HPDE6-E6E7 (cell line): Measurements from ENCODE around the gene SFSWAP.
A peak's percentile ranks its signal among the peaks of the same experiment; 100 is the strongest.
"Not testable (repeated sequence)": the region's sequence is repeated elsewhere in the genome, so short reads cannot be mapped to it uniquely, and the experiment has no call there.

Experiments
- DNase-seq: peaks from one replicate; pipeline ENCODE4 v3.0.0; 2011; ENCODE audit warnings: missing footprints; ENCODE audit errors: extremely low spot score

The SFSWAP gene

GRCh38 chr12:131702573-131702877 is 8.4 kb upstream of the SFSWAP start:
- no peak for DNase-seq

- no peak for DNase-seq
Measured at GRCh38 chr12:131703161-131703560, 7.7 kb upstream of the SFSWAP start.

GRCh38 chr12:131704509-131704908 is 6.4 kb upstream of the SFSWAP start:
- no peak for DNase-seq

GRCh38 chr12:131706709-131707108 is 4.2 kb upstream of the SFSWAP start:
- DNase-seq, result not testable (repeated sequence)

GRCh38 chr12:131709226-131709625 is 1.7 kb upstream of the SFSWAP start:
- DNase-seq, result no peak

GRCh38 chr12:131711551-131712205 is 788 bp downstream of the SFSWAP start:
- no peak for DNase-seq

GRCh38 chr12:131713349-131713748 is 2.5 kb downstream of the SFSWAP start:
- no peak for DNase-seq

- DNase-seq, result no peak
Measured at GRCh38 chr12:131714759-131715158, 3.9 kb downstream of the SFSWAP start.

GRCh38 chr12:131716282-131716681 is 5.4 kb downstream of the SFSWAP start:
- DNase-seq, result no peak

GRCh38 chr12:131720241-131720640 is 9.4 kb downstream of the SFSWAP start:
- DNase-seq, result no peak

GRCh38 chr12:131720921-131721320 is 10.0 kb downstream of the SFSWAP start:
- DNase-seq, result peak; percentile 16

- DNase-seq, result no peak
Measured at GRCh38 chr12:131721548-131721947, 10.7 kb downstream of the SFSWAP start.

- DNase-seq, result no peak
Measured at GRCh38 chr12:131723532-131723931, 12.6 kb downstream of the SFSWAP start.

GRCh38 chr12:131724534-131724933 is 13.6 kb downstream of the SFSWAP start:
- DNase-seq, result no peak

- DNase-seq, result no peak
Measured at GRCh38 chr12:131725503-131725902, 14.6 kb downstream of the SFSWAP start.

GRCh38 chr12:131728720-131729119 is 17.8 kb downstream of the SFSWAP start:
- DNase-seq, result no peak

- no peak for DNase-seq
Measured at GRCh38 chr12:131729254-131729955, 18.5 kb downstream of the SFSWAP start.

- no peak for DNase-seq
Measured at GRCh38 chr12:131732996-131733615, 22.2 kb downstream of the SFSWAP start.

GRCh38 chr12:131733874-131734273 is 23.0 kb downstream of the SFSWAP start:
- DNase-seq, result no peak

- DNase-seq, result no peak
Measured at GRCh38 chr12:131734336-131735152, 23.7 kb downstream of the SFSWAP start.

GRCh38 chr12:131735153-131735456 is 24.2 kb downstream of the SFSWAP start:
- no peak for DNase-seq
